ENCODE data around the gene NET1. TPM values are rescaled to one million over a fixed set of nuclear protein-coding genes. Genes with fewer than 3 reads are reported as not detected.
A peak's percentile ranks its signal among the peaks of the same experiment; 100 is the strongest.

Gene NET1
- total RNA-seq, 3 donors from 2014 or later (not counting 1 experiment from before 2014, with no cell fraction given), result 10.4 to 17.9 (median 13.8) TPM

- TF ChIP-seq CTCF (IDR thresholded peaks at IDR 0.05), result no peak
- no peaks in the 10 kb centered on the region for H3K27me3 Mint-ChIP-seq (ENCODE audit: low read depth in 2 of 2)
- H3K9me3 Mint-ChIP-seq, result no peaks in the 10 kb centered on the region
- H3K27ac Mint-ChIP-seq, result no peak overlapping the region
- H3K27ac ChIP-seq (ENCODE audit: low read length), result no peak overlapping the region
- H3K4me3 ChIP-seq (ENCODE audit: low read length), result no peak overlapping the region
- no peaks in the 10 kb centered on the region for H3K36me3 ChIP-seq (ENCODE audit: control insufficient read depth, insufficient read depth, low read length)
- ATAC-seq (no peak), DNase-seq (no peak)
- H3K4me3 Mint-ChIP-seq, result no peak overlapping the region
- no peaks in the 10 kb centered on the region for H3K27me3 ChIP-seq (ENCODE audit: control insufficient read depth, insufficient read depth, low read length)
- no peaks in the 10 kb centered on the region for H3K9me3 ChIP-seq (ENCODE audit: control insufficient read depth, insufficient read depth, low read length)
- H3K4me1 Mint-ChIP-seq, result peaks cover 9 to 10% of the 10 kb centered on the region in 2 donors
- peaks cover 6% of the 10 kb centered on the region for H3K36me3 Mint-ChIP-seq
- intact Hi-C loops (cut with micrococcal nuclease), result no loop called here
- no peaks in the 10 kb centered on the region for H3K4me1 ChIP-seq (ENCODE audit: control insufficient read depth, insufficient read depth, low read length)
- WGBS (ENCODE audit: insufficient coverage), result 95% methylated on average over 1 of the region's 1 CpG
Measured at GRCh38 chr10:5433182-5433581, 20.8 kb downstream of the NET1 start.

GRCh38 chr10:5434017-5434753 is 21.8 kb downstream of the NET1 start:
- no peaks in the 10 kb centered on the region for H3K27me3 ChIP-seq (ENCODE audit: control insufficient read depth, insufficient read depth, low read length)
- H3K4me1 ChIP-seq (ENCODE audit: control insufficient read depth, insufficient read depth, low read length), result no peaks in the 10 kb centered on the region
- H3K36me3 Mint-ChIP-seq, result peaks cover 6% of the 10 kb centered on the region
- H3K4me1 Mint-ChIP-seq, result peaks cover 9 to 10% of the 10 kb centered on the region in 2 donors
- no peak overlapping the region for H3K4me3 ChIP-seq (ENCODE audit: low read length)
- no peak overlapping the region for H3K27ac ChIP-seq (ENCODE audit: low read length)
- 0% methylated on average over 1 of the region's 3 CpGs for WGBS (ENCODE audit: insufficient coverage)
- no peaks in the 10 kb centered on the region for H3K9me3 Mint-ChIP-seq
- DNase-seq, result peak in 1 of 2 donors; percentile 66
- intact Hi-C loops (cut with micrococcal nuclease), result loop anchor here (1.0 kb wide), 1 partner anchor 585 kb away; no protein-coding TSS in a partner anchor
- ATAC-seq, result peak; percentile 56 to 72 (median 71)
- no peaks in the 10 kb centered on the region for H3K9me3 ChIP-seq (ENCODE audit: control insufficient read depth, insufficient read depth, low read length)
- peak overlapping the region in 1 of 2 donors; percentile 31 for H3K27ac Mint-ChIP-seq
- H3K36me3 ChIP-seq (ENCODE audit: control insufficient read depth, insufficient read depth, low read length), result no peaks in the 10 kb centered on the region
- no peaks in the 10 kb centered on the region for H3K27me3 Mint-ChIP-seq (ENCODE audit: low read depth in 2 of 2)
- peak; percentile 76 for TF ChIP-seq CTCF (IDR thresholded peaks at IDR 0.05)
- no peak overlapping the region for H3K4me3 Mint-ChIP-seq

- ATAC-seq (no peak), DNase-seq (no peak)
- H3K4me1 Mint-ChIP-seq, result peaks cover 9 to 10% of the 10 kb centered on the region in 2 donors
- no peaks in the 10 kb centered on the region for H3K9me3 ChIP-seq (ENCODE audit: control insufficient read depth, insufficient read depth, low read length)
- no peaks in the 10 kb centered on the region for H3K27me3 ChIP-seq (ENCODE audit: control insufficient read depth, insufficient read depth, low read length)
- no peak overlapping the region for H3K27ac ChIP-seq (ENCODE audit: low read length)
- no peak for TF ChIP-seq CTCF (IDR thresholded peaks at IDR 0.05)
- no peak overlapping the region for H3K4me3 ChIP-seq (ENCODE audit: low read length)
- H3K27ac Mint-ChIP-seq, result no peak overlapping the region
- no peaks in the 10 kb centered on the region for H3K9me3 Mint-ChIP-seq
- H3K4me3 Mint-ChIP-seq, result no peak overlapping the region
- H3K4me1 ChIP-seq (ENCODE audit: control insufficient read depth, insufficient read depth, low read length), result no peaks in the 10 kb centered on the region
- WGBS (ENCODE audit: insufficient coverage), result 100% methylated on average over 1 of the region's 3 CpGs
- H3K36me3 Mint-ChIP-seq, result peaks cover 6% of the 10 kb centered on the region
- H3K27me3 Mint-ChIP-seq (ENCODE audit: low read depth in 2 of 2), result no peaks in the 10 kb centered on the region
- intact Hi-C loops (cut with micrococcal nuclease), result no loop called here
- H3K36me3 ChIP-seq (ENCODE audit: control insufficient read depth, insufficient read depth, low read length), result no peaks in the 10 kb centered on the region
Measured at GRCh38 chr10:5435328-5435727, 23.0 kb downstream of the NET1 start.

Measured in natural killer cell (primary cell).